Measurements from ENCODE around the gene ADAMTS18.

Gene ADAMTS18

DNA sequence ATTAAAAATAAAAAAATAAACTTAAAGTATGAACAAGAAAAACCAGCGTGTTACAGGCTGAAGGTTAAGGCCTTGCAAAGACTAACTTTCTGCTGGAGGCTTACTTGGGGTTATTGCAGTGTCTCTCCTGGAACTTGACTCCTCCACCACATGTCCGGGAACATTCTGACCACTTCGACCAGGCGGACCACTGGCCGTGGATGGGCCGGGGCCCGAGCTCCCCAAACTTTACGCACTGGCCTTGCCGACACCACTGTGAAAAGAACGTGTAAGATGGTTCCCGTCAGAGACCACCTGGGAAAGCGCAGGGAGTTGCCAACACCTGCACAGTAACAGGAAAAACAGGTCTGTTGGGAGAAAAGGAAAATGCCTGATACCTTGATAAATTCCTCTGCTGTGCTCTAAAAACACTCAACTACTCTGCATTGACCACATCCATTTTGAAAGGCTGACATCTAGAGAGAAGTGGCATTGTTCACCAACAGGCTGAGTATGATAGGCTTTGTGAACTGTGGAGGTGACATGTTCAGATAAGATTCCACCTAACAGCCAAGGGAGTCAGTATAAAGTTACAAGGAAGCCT, 99.1 kb downstream of the ADAMTS18 start:
- DNase-seq (ENCODE audit: extremely low read depth, low read depth) = no peak
- no peak overlapping the region for H3K4me3 ChIP-seq (replicated peaks; ENCODE audit: low read depth, low read length)
- no peak for TF ChIP-seq CTCF (IDR thresholded peaks at IDR 0.05; ENCODE audit: low read depth, low read length, missing control alignments)

- DNase-seq (ENCODE audit: extremely low read depth, low read depth) = no peak
- TF ChIP-seq CTCF (IDR thresholded peaks at IDR 0.05; ENCODE audit: low read depth, low read length, missing control alignments) = no peak
- H3K4me3 ChIP-seq (replicated peaks; ENCODE audit: low read depth, low read length) = no peak overlapping the region
Measured at GRCh38 chr16:77332792-77333191, 102.0 kb downstream of the ADAMTS18 start.

DNA sequence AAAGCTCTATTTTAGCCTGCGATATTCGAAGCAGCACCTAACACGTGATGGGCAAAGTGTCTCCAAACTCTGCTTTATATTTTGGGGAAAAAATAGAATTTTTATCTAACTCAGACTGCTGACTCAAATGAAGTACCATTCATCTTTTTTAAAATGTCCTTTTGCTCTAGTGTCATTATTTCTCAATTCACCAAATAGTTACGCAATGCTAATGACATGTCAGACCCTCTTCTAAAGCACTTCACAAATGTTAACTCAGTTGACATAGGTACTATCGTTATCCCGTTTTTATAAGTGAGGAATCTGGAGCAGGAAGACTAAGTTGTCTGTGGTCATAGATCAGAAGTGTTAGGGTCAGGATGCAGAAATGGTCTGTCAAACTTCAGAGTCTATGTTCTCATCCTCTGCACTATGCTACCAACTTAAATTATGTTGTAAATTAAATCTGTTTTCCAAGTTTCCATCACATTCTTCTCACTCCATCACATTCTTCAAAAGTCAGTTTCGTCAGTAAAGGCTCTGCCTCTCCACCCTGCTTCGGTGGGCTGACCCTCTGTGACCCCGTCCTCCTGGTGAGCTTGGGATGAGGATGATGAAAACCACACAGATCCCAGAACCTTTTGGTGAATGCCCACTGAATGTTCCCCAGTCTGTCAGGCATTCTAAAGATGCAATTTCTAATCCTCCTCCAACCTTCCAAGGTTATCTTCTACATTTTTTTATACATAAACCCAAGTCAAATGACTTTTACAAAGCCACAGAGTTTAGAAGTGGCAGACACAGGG, 102.8 kb downstream of the ADAMTS18 start:
- TF ChIP-seq CTCF (IDR thresholded peaks at IDR 0.05; ENCODE audit: low read depth, low read length, missing control alignments) = no peak
- DNase-seq (ENCODE audit: extremely low read depth, low read depth) = no peak
- no peak overlapping the region for H3K4me3 ChIP-seq (replicated peaks; ENCODE audit: low read depth, low read length)

DNA sequence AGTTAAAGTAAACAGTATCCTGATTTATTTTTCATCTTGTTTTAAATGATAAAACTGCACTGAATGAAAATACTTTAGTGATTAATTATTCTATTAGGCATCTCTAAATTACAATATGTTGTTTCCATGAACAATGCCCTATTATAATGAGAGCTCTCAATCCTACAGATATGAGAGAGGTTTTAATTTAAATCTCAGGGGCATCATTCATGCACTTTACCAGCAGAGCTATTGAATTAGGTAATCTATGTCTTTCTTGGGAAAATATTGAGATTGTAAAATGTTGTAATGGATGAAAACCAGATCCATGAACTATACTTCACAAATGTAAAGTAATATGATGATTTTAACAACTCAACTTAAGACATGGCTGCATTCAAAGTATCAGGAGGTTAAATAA, 103.8 kb downstream of the ADAMTS18 start:
- no peak for TF ChIP-seq CTCF (IDR thresholded peaks at IDR 0.05; ENCODE audit: low read depth, low read length, missing control alignments)
- no peak overlapping the region for H3K4me3 ChIP-seq (replicated peaks; ENCODE audit: low read depth, low read length)
- DNase-seq (ENCODE audit: extremely low read depth, low read depth) = no peak

DNA sequence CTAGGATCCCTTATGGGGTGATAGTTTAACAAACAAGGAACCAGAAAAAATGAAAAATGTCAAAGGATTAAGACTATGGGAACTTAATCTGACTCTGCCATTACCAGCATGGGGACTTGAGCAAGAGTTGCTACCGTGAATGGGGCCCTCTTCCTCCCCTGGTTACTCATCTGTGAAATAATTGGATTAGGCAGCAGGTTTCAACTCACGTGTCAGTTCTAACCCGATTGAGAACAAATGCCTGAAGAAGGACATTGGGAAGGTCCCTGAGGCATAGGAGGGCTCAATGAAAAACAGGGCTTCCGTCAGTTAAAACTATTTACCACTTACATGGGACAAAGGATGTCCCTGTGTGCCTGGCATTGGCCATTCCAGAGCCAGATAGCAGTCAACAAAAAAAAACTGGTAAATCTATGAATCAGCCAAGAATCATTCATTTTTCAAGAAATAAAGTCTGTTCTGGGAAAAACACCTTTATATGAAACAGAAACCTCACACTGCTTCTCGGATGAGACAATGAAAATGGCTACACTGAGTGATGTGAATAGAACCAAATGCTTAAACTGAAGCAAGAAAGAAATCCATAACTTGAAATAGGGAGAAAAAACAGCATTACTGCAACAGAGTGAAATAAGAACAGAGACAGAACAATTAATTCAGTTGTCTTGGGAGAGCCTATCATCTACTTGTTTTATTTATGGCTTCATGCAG, 104.3 kb downstream of the ADAMTS18 start:
- no peak for TF ChIP-seq CTCF (IDR thresholded peaks at IDR 0.05; ENCODE audit: low read depth, low read length, missing control alignments)
- no peak overlapping the region for H3K4me3 ChIP-seq (replicated peaks; ENCODE audit: low read depth, low read length)
- no peak for DNase-seq (ENCODE audit: extremely low read depth, low read depth)

- no peak for TF ChIP-seq CTCF (IDR thresholded peaks at IDR 0.05; ENCODE audit: low read depth, low read length, missing control alignments)
- no peak for DNase-seq (ENCODE audit: extremely low read depth, low read depth)
- no peak overlapping the region for H3K4me3 ChIP-seq (replicated peaks; ENCODE audit: low read depth, low read length)
Measured at GRCh38 chr16:77328768-77329167, 106.1 kb downstream of the ADAMTS18 start.
